Measurements from ENCODE around the gene MTERF1. TPM values are rescaled to one million over a fixed set of nuclear protein-coding genes. Genes with fewer than 3 reads are reported as not detected.

MTERF1 gene
- total and polyA plus RNA-seq, 9 of the 15 experiments (the other 6 are each of a cell fraction or from before 2014, with no cell fraction given): 15.7 to 49.2 (median 29.1) TPM

- Histone ChIP-seq H3K36me3 (ENCODE audit: control insufficient read depth, insufficient read depth, low read length) (no peaks in the 10 kb centered on the region), H3K9me3 (replicated peaks; ENCODE audit: control insufficient read depth, insufficient read depth, low read depth, low read length) (no peaks in the 10 kb centered on the region), H3K4me3 (no peak overlapping the region), H3K79me2 (ENCODE audit: control insufficient read depth, insufficient read depth, low read length) (no peaks in the 10 kb centered on the region), H3K9me1 (ENCODE audit: control insufficient read depth, insufficient read depth, low read length) (no peaks in the 10 kb centered on the region), H3K9ac (ENCODE audit: insufficient read depth in 1 of 2, low read depth in 2 of 2, low read length in 2 of 2) (no peak overlapping the region), H4K20me1 (replicated peaks; ENCODE audit: control insufficient read depth, insufficient read depth, low read length) (no peaks in the 10 kb centered on the region), H3K27ac (ENCODE audit: extremely low read depth, low read depth, low read length) (no peak overlapping the region), H3K4me2 (ENCODE audit: insufficient read depth, low read length) (no peak overlapping the region), H3K4me1 (replicated peaks in 1 of 2; ENCODE audit: control insufficient read depth in 2 of 2, insufficient read depth in 2 of 2, low read length in 2 of 2) (peaks cover 0 to 16% of the 10 kb centered on the region in 2 experiments; a peak in 3 of 5 replicates), H3K27me3 (ENCODE audit: control insufficient read depth in 2 of 2, insufficient read depth in 2 of 2, low read length in 2 of 2) (no peaks in the 10 kb centered on the region), H2AFZ (ENCODE audit: low read depth, low read length) (peak overlapping the region; percentile 80)
- no peak for FAIRE-seq
- in situ Hi-C loops (cut with MboI): no loop called here
- CTCF ChIA-PET (ENCODE audit: low intra/inter-chr PET ratio): no interaction called here
- intact Hi-C loops (cut with micrococcal nuclease): no loop called here
- TF ChIP-seq HDAC2 (IDR thresholded peaks at IDR 0.05) (no peak), RAD51 (IDR thresholded peaks at IDR 0.05; ENCODE audit: borderline replicate concordance, low read depth) (0 out of 2 replicates have a peak, but pooled peaks have one; percentile 12), MCM5 (IDR thresholded peaks at IDR 0.05; ENCODE audit: low read depth) (no peak), KDM1A (IDR thresholded peaks at IDR 0.05) (no peak), PKNOX1 (IDR thresholded peaks at IDR 0.05) (peak; percentile 33; the same call in 1 of the 2 replicates), MEIS2 (IDR thresholded peaks at IDR 0.05; ENCODE audit: partially characterized antibody) (peak; percentile 41), ZNF551 (CRISPR knock-in tag; IDR thresholded peaks at IDR 0.05) (no peak), RCOR1 (IDR thresholded peaks at IDR 0.05; ENCODE audit: borderline replicate concordance in 1 of 2, low read depth in 2 of 2, low read length in 2 of 2) (no peak), ZZZ3 (IDR thresholded peaks at IDR 0.05) (no peak), HMBOX1 (IDR thresholded peaks at IDR 0.05) (peak; percentile 81), PTTG1 (tag; IDR thresholded peaks at IDR 0.05; ENCODE audit: low read depth) (no peak), CHD1 (IDR thresholded peaks at IDR 0.05; ENCODE audit: low read length) (no peak)
- TF ChIP-seq, protein P1, sequence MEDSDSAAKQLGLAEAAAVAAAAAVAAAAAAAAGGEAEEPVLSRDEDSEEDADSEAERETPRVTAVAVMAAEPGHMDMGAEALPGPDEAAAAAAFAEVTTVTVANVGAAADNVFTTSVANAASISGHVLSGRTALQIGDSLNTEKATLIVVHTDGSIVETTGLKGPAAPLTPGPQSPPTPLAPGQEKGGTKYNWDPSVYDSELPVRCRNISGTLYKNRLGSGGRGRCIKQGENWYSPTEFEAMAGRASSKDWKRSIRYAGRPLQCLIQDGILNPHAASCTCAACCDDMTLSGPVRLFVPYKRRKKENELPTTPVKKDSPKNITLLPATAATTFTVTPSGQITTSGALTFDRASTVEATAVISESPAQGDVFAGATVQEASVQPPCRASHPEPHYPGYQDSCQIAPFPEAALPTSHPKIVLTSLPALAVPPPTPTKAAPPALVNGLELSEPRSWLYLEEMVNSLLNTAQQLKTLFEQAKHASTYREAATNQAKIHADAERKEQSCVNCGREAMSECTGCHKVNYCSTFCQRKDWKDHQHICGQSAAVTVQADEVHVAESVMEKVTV (CRISPR knock-in tag; IDR thresholded peaks at IDR 0.05): no peak
- no TSS peak for BruUV-seq (replicated peaks)
- WGBS (ENCODE audit: insufficient coverage, low coverage, missing lambda C conversion rate): 40% methylated on average over 10 of the region's 10 CpGs
- POLR2A ChIA-PET: interaction anchor here (0.7 to 1.1 kb wide), 3 partner anchors 14 to 19 kb away, joined by 3 to 4 read pairs (median 3); partner anchors contain the start of gene MTERF1
- ATAC-seq: no peak
- no peak for DNase-seq (ENCODE audit: extremely low read depth in 1 of 4, low spot score in 3 of 4)
Measured at GRCh38 chr7:91898240-91898992, 17.9 kb upstream of the MTERF1 start.

Data from K562 (cell line).